IPS-NIHi7 (cell line): ENCODE measurements around the gene KRTAP4-7.
"Not testable (repeated sequence)": the region's sequence is repeated elsewhere in the genome, so short reads cannot be mapped to it uniquely, and the experiment has no call there.

Source experiments
- DNase-seq: peaks from one replicate; pipeline ENCODE4 v3.0.0; 2012; ENCODE audit warnings: mixed read lengths; ENCODE audit errors: extremely low spot score

KRTAP4-7 gene

DNA sequence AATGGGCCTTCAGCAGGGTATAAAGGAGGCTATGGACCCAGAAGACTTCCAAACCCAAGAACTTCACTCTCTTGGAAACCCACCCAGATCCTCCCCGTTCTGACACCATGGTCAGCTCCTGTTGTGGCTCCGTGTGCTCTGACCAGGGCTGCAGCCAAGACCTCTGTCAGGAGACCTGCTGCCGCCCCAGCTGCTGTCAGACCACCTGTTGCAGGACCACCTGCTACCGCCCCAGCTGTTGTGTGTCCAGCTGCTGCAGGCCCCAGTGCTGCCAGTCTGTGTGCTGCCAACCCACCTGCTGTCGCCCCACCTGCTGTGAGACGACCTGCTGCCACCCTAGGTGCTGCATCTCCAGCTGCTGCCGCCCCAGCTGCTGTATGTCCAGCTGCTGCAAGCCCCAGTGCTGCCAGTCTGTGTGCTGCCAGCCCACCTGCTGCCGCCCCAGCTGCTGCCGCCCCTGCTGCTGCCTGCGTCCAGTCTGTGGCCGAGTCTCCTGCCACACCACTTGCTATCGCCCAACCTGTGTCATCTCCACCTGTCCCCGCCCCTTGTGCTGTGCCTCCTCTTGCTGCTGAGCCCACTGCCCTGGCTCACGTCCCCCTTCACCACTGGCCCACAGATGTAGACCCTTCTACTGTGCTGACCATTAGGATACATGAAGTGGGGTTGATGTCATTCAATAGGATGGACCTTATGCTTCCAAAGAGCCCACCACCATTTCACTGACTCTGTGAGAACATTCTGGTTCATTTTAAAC lies at the start of gene KRTAP4-7:
Gene KRTAP4-7 (plus strand): TSS at position 51 of the 757 bp plus-strand sequence. CDS start 57 bp downstream, at position 108.
- not testable (repeated sequence) for DNase-seq

DNA sequence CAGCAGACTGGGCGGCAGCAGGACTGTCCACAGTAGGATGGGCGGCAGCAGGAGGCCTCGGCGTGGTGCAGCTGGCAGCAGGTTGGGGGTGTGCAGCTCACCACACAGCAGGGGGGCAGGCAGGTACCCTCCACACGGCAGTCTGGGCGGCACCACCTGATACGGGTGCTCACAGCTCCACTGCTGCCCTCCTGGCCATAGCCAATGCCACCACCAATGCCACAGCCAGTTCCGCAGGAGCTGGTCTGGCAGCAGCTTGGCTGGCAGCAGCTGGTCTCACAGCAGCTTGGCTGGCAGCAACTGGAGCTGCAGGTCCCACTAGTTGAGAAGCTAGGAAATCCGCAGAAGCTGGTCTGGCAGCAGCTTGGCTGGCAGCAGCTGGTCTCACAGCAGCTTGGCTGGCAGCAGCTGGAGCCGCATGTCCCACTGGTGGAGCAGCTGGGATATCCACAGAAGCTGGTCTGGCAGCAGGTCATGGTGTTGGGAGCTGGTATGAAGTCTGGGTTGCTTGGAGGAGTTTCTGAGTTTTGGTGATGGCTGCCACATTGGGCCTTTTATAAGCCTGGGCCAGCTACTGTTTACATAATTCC lies 49.5 kb upstream of the KRTAP4-7 start, which contains the start of gene KRTAP1-3:
Gene KRTAP1-3 (minus strand): TSS at position 529 of the 590 bp plus-strand sequence. CDS start 53 bp downstream, at position 476.
- not testable (repeated sequence) for DNase-seq

DNA sequence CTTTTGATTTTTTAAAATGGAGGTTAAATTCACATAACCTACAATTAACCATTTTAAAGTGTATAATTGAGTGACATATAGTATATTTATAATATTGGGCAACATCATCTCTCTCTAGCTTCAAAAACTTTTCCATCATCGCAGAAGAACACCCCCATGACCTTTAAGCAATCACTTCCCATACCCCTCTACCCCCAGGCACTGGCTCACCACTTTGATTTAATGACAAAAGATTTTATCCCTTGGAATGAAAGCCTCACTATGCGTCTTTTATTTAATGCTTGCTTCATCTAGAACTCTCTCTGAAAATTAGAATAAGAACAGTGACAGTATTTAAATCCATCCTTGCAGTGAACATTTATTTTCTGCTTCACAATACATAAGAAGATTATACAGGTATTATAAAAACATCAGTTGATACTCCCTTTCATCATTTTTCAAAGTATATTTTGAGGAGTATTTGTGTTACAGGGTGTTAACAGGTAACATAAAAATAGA lies 46.0 kb upstream of the KRTAP4-7 start:
- DNase-seq: no peak

- not testable (repeated sequence) for DNase-seq
Observed at GRCh38 chr17:41040783-41041571, 43.0 kb upstream of the KRTAP4-7 start, which contains the start of gene KRTAP1-1. Gene KRTAP1-1 (minus strand): TSS chr17:41041450. CDS start chr17:41041397, 53 bp downstream.

DNA sequence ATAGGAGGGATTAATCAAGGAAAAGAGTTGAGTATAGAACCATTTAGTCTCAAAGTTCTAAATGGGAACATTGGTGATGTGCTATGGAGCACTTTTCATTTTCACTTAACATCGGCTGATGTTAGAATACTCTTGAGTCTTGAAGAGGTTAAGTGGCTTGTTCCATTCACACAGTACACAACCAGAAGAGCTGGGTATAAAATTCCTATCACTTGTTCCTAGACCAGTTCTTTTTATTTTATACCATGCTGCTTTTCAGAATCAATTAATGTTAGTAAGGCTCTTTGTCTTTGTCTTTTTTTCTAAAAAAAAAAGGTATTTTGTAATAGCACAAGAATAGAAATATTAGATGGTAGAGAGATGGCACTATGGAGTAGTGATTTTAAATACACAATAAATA lies 41.0 kb upstream of the KRTAP4-7 start:
- DNase-seq: no peak

DNA sequence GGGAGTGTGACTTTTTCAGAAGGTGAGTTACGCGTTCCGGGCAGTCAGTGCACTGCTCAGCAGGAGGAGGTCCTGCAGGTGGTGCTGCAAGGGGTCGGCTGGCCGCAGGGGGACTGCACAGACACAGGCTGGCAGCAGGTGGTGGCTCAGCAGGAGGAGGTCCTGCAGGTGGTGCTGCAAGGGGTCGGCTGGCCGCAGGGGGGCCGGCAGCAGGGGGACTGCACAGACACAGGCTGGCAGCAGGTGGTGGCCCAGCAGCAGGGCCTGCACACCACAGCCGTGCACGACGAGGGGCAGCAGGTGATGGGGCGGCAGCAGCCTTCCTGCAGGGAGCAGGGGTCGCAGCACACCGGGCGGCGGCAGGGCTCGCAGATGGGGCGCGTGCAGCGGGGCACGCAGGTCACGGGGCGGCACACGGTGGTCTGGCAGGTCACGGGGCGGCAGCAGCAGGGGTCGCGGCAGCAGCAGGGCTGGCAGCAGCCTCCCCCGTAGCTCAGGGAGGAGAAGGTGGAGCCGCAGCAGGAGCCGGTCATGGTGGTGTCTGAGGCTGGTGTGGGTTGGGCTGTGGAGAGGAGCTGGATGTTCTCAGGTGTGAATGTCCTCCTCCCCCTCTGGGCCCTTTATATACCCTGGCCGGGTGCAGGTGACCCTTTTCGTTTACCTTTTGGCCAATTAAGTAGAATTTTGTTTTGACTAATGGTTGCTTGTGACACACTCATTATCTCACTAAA lies 37.0 kb upstream of the KRTAP4-7 start, which contains the start of gene KRTAP2-1:
Gene KRTAP2-1 (minus strand): TSS at position 582 of the 731 bp plus-strand sequence. CDS start 49 bp downstream, at position 533.
- DNase-seq: not testable (repeated sequence)

GRCh38 chr17:41048441-41048840 lies 35.5 kb upstream of the KRTAP4-7 start:
- DNase-seq: no peak

- DNase-seq: no peak
Observed at GRCh38 chr17:41049110-41049509, 34.8 kb upstream of the KRTAP4-7 start.

GRCh38 chr17:41052566-41052965 lies 31.4 kb upstream of the KRTAP4-7 start:
- DNase-seq: no peak

DNA sequence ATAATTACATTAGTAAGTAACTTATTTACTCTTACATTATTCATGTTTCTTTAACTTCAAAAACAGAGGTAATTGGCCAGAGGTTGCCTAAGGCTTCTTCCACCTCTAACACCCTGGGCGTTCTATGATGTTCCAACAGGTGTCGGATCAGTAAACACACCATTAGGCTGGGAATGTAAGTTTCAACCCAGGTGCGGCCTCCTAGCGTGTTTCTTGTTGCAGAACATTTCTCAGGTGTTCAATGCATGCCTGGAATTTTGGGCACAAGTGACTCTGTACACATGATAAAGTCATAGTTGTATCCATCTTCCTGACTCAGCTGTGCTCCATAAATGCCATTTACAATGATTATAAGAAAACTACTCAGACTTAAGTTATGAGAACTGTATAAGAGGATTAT lies 29.9 kb upstream of the KRTAP4-7 start:
- no peak for DNase-seq

GRCh38 chr17:41054556-41054955 lies 29.4 kb upstream of the KRTAP4-7 start:
- not testable (repeated sequence) for DNase-seq

DNA sequence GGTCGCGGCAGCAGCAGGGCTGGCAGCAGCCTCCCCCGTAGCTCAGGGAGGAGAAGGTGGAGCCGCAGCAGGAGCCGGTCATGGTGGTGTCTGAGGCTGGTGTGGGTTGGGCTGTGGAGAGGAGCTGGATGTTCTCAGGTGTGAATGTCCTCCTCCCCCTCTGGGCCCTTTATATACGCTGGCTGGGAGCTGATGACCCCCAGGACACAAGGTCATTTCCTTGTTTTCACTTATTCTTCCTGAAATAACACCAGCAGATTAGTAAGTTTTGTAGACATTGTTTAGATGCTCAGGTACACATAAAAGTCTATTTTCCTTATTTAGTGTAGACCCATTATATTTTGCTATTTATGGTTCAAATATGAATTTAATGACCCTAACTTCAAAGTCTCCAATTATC lies 28.8 kb upstream of the KRTAP4-7 start, which contains the start of gene KRTAP2-2:
Gene KRTAP2-2 (minus strand): TSS at position 101 of the 400 bp plus-strand sequence. CDS start 19 bp downstream, at position 82.
- not testable (repeated sequence) for DNase-seq

GRCh38 chr17:41057547-41057946 lies 26.4 kb upstream of the KRTAP4-7 start:
- DNase-seq: no peak

- DNase-seq: no peak
Observed at GRCh38 chr17:41058741-41059140, 25.2 kb upstream of the KRTAP4-7 start.

DNA sequence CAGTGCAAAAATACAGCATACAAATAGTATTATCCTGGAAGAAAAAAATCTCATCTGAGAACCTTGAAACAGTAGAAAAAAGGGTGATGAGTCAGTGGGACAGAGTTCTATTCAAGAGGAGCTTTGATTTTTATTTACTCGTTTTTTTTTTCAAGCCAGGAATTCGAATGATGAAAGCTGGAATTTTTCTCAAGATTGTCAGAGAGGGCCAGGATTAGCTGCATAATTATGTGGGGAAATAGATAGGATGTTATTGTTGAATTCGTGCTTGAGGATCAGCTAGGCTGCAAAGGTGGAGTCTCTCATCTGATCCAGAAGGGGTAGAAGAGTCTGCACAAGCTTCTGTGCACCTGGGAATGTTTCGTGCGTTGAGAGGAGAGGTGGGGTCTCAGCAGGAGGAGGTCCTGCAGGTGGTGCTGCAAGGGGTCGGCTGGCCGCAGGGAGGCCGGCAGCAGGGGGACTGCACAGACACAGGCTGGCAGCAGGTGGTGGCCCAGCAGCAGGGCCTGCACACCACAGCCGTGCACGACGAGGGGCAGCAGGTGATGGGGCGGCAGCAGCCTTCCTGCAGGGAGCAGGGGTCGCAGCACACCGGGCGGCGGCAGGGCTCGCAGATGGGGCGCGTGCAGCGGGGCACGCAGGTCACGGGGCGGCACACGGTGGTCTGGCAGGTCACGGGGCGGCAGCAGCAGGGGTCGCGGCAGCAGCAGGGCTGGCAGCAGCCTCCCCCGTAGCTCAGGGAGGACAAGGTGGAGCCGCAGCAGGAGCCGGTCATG lies 24.5 kb upstream of the KRTAP4-7 start:
- DNase-seq: not testable (repeated sequence)

- DNase-seq: no peak
Observed at GRCh38 chr17:41060052-41060604, 23.8 kb upstream of the KRTAP4-7 start, which contains the start of gene KRTAP2-3. Gene KRTAP2-3 (minus strand): TSS chr17:41060114. CDS start chr17:41060050, 64 bp downstream.

- no peak for DNase-seq
Observed at GRCh38 chr17:41061964-41062363, 22.0 kb upstream of the KRTAP4-7 start.

GRCh38 chr17:41063449-41063848 lies 20.5 kb upstream of the KRTAP4-7 start:
- DNase-seq: no peak

DNA sequence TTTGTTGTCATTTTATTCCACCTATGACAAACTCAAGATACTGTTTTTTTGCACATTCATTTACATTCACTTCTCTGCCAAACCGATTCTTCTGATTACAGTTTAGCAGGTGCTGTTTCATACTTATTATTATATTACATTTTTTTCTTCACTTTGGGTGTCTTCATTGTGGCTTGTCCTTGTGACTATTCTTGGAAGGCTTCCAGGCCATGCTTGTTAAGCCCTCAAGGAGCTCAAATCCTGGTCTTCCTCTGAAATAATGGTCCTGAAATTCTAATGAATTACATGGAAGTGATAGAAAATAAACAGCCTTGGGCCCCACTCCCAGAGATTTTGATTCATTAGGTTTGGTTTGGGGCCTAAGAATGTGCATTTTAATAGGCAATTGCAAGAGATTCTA lies 19.6 kb upstream of the KRTAP4-7 start:
- DNase-seq: no peak
